SJSA1 (cell line): ENCODE results near the gene CIDEB. TPM values are rescaled to one million over a fixed set of nuclear protein-coding genes. Genes with fewer than 3 reads are reported as not detected.

Experiments used
- DNase-seq, 2 experiments: peaks; one replicate each; pipeline ENCODE4 v3.0.0-alpha.2; 2015 to 2020; ENCODE audit warnings: low spot score in 2 of 2, low read depth in 1 of 2
- H3K27ac ChIP-seq: fragments of 250-450 bp; sonication (Bioruptor Pico); 2 replicates; pipeline ENCODE4 v1.5.1; 2020; ENCODE audit warnings: mild to moderate bottlenecking, moderate library complexity
- H3K27me3 ChIP-seq: fragments of 250-450 bp; sonication (Bioruptor Pico); replicated peaks from 2 replicates; pipeline ENCODE4 v1.5.1; 2020; ENCODE audit warnings: mild to moderate bottlenecking, moderate library complexity
- H3K36me3 ChIP-seq: fragments of 250-450 bp; sonication (Bioruptor Pico); 2 replicates; pipeline ENCODE4 v1.5.1; 2020; ENCODE audit warnings: mild to moderate bottlenecking
- H3K4me1 ChIP-seq: fragments of 250-450 bp; sonication (Bioruptor Pico); replicated peaks from 2 replicates; pipeline ENCODE4 v1.6.1; 2021; ENCODE audit warnings: mild to moderate bottlenecking
- H3K4me3 ChIP-seq: fragments of 250-450 bp; sonication (Bioruptor Pico); 2 replicates; pipeline ENCODE4 v1.5.1; 2020; ENCODE audit warnings: mild to moderate bottlenecking
- H3K9me3 ChIP-seq: fragments of 250-450 bp; sonication (Bioruptor Pico); replicated peaks from 2 replicates; pipeline ENCODE4 v1.5.1; 2020; ENCODE audit warnings: mild to moderate bottlenecking
- total RNA-seq: library from RNA; depleted of rRNA; stranded (reverse); fragments of >200 nt; shearing (Covaris generic); gene quantifications from 2 replicates; pipeline ENCODE4 v1.2.3, GENCODE V29; 2014

The CIDEB gene
- total RNA-seq, 1 experiment from 2014 or later = not detected

DNA sequence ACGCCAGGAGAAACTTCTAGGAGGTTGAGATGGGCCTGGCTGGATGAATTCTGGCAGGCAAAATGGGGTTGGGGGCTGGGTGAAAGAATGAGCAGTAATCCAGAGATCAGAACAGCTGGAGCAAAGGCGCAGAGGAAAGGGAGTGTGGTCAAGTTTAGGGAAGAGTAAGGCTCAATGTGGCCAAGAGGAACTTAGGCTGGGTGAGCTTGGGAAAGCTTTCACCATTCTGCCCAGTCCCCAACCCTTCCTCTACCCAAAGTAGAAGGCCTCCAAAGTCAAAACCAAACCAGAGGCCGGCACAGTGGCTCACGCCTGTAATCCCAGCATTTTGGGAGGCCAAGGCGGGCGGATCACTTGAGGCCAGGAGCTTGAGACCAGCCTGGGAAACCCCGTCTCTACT is 26.1 kb downstream of the CIDEB start:
- no peak for DNase-seq
- Histone ChIP-seq H3K9me3 (no peaks in the 10 kb centered on the region), H3K27me3 (no peaks in the 10 kb centered on the region), H3K4me1 (no peaks in the 10 kb centered on the region), H3K4me3 (no peak overlapping the region), H3K27ac (no peak overlapping the region), H3K36me3 (no peaks in the 10 kb centered on the region)

- H3K27ac ChIP-seq = no peak overlapping the region
- no peaks in the 10 kb centered on the region for H3K4me1 ChIP-seq
- H3K36me3 ChIP-seq = no peaks in the 10 kb centered on the region
- H3K4me3 ChIP-seq = no peak overlapping the region
- no peak for DNase-seq
- no peaks in the 10 kb centered on the region for H3K27me3 ChIP-seq
- H3K9me3 ChIP-seq = no peaks in the 10 kb centered on the region
Measured at GRCh38 chr14:24280797-24281460, 26.8 kb downstream of the CIDEB start.

GRCh38 chr14:24279301-24280186 is 28.2 kb downstream of the CIDEB start:
- Histone ChIP-seq H3K27ac (no peak overlapping the region), H3K9me3 (no peaks in the 10 kb centered on the region), H3K4me3 (no peak overlapping the region), H3K27me3 (no peaks in the 10 kb centered on the region), H3K4me1 (no peaks in the 10 kb centered on the region), H3K36me3 (no peaks in the 10 kb centered on the region)
- DNase-seq = no peak

- Histone ChIP-seq H3K36me3 (no peaks in the 10 kb centered on the region), H3K9me3 (no peaks in the 10 kb centered on the region), H3K27ac (no peak overlapping the region), H3K4me1 (no peaks in the 10 kb centered on the region), H3K27me3 (no peaks in the 10 kb centered on the region), H3K4me3 (no peak overlapping the region)
- DNase-seq = no peak
Measured at GRCh38 chr14:24278424-24278823, 29.4 kb downstream of the CIDEB start.

DNA sequence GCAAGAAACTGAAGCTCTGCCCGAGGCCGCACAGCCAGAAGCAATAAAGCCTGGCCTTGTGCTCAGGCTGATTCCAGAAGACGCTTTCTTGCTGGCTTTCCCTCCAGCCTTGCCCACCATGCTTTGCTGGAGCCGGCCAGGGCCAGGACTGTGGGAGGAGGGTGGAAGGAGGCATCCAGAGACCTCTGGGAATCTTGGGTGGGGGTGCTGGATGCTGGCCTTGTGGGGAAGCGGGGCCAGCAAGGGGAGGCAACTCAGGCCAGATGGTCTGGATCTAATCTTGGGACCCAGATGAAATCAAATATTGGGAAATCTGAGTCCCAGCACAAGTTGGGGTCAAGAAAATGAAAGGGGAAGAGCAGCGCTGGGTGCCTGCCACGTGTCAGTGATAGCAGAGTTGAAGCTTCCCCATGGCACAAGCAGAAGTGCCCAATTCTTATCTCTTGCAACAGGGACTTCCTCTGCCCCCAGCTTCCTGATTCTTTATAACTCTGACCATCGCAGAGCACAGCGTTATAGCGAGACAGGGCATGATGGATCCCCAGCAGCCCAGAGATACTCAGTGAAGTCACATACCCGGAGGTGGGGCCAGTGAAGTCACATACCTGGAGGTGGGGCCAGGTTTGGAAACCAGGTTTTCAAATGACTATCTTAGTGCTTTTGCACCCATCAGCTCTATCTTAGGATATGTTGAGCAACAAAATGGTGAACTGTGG is 30.0 kb downstream of the CIDEB start:
- H3K27me3 ChIP-seq = no peaks in the 10 kb centered on the region
- H3K4me3 ChIP-seq = no peak overlapping the region
- H3K9me3 ChIP-seq = no peaks in the 10 kb centered on the region
- H3K27ac ChIP-seq = no peak overlapping the region
- no peak for DNase-seq
- no peaks in the 10 kb centered on the region for H3K36me3 ChIP-seq
- H3K4me1 ChIP-seq = no peaks in the 10 kb centered on the region

- Histone ChIP-seq H3K4me1 (no peaks in the 10 kb centered on the region), H3K27ac (no peak overlapping the region), H3K9me3 (no peaks in the 10 kb centered on the region), H3K4me3 (no peak overlapping the region), H3K36me3 (no peaks in the 10 kb centered on the region), H3K27me3 (no peaks in the 10 kb centered on the region)
- no peak for DNase-seq
Measured at GRCh38 chr14:24277071-24277470, 30.7 kb downstream of the CIDEB start.

DNA sequence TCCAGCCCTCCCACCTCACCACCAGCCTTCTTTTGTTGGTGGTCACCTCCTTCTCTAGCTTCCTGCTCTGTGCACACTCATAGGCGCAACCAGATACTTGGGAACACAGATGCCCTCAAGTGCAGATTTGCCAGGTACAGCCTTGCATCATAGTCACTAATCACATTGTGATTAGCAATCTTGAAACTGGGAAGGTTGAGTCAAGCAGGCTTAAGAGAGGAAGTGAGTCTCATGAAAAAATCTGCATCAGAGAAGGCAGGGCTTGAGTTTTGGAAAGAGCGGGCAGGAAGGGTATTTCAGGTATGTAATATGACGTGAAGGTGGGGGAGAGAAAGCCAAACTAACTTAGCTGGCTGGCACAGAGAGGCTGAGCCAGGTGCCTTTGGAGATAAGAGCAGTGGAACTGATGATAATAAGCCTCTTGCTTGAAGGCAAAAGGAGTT is 33.7 kb downstream of the CIDEB start:
- no peak for DNase-seq
- Histone ChIP-seq H3K27me3 (no peaks in the 10 kb centered on the region), H3K4me3 (no peak overlapping the region), H3K4me1 (peaks cover 10% of the 10 kb centered on the region), H3K9me3 (no peaks in the 10 kb centered on the region), H3K27ac (no peak overlapping the region), H3K36me3 (peaks cover 3% of the 10 kb centered on the region; the same call in 1 of the 2 replicates)

DNA sequence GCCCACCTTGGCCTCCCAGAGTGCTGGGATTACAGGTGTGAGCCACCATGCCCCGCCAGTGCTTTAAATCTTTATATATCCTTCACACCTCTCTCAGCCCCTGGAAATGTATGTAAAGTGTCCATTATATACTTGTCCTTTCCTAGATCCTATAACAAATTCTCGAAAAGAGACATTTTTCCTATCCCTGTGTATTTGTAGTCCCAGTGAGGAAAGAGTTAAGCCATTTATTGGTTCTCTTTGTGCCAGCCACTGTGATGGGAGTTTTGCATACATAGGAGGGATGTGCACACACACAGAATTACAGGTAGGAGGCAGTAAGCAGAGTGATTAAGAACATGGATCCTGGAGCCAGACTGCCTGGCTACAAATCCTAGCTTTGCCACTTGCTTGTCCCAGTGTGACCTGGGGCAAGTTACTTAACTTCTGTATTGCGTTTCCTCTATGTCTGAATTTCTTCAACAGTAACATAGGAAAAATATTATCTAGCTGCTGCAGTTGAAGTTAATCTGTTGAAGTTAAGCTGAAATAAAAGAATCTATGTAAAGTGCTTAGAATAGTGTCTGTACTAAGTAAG is 34.3 kb downstream of the CIDEB start:
- H3K27ac ChIP-seq = no peak overlapping the region
- H3K27me3 ChIP-seq = no peaks in the 10 kb centered on the region
- H3K36me3 ChIP-seq = peaks cover 3% of the 10 kb centered on the region; the same call in 1 of the 2 replicates
- H3K9me3 ChIP-seq = no peaks in the 10 kb centered on the region
- peaks cover 10% of the 10 kb centered on the region for H3K4me1 ChIP-seq
- no peak overlapping the region for H3K4me3 ChIP-seq
- DNase-seq = no peak

DNA sequence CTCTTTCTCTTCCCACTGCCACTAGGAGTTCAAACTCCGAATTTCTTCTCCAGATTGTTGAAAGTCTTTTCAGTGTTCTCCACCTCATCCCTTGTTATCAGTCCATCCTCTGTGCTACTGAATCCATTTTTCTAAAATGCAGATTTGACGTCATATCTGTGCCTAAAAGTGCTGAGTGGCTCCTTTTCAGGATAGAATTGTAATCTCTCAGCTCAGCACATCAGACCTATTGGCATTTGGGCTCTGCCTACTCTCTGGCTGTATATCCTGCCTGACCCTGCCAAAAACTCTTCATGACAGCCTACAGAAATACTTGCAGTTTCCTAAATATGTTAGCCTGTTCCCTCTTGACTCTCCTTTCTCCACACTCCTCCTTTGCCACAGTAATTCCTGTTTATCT is 35.3 kb downstream of the CIDEB start:
- Histone ChIP-seq H3K4me1 (peaks cover 10% of the 10 kb centered on the region), H3K27me3 (no peaks in the 10 kb centered on the region), H3K9me3 (no peaks in the 10 kb centered on the region), H3K4me3 (no peak overlapping the region), H3K27ac (no peak overlapping the region), H3K36me3 (peaks cover 3% of the 10 kb centered on the region; the same call in 1 of the 2 replicates)
- DNase-seq = no peak

DNA sequence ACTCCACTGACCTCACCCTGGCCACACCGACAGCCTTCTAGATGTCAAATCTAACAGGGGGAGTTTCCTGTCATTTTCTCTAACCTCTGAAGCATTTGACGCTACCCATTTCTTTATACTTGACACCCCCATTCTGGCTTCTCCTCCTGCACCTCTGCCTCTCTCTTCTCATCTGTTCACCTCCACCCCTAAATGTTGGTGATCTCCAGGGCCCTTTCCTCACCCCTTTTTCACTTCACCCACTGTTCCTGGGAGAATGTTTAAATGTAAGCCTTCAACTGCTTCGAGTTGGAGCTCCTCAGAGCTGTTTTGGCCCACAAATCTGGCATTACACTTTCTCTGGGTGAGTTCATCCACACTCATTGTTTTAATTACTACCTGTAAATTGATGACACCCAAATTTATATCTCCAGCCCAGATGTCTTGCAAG is 35.9 kb downstream of the CIDEB start:
- Histone ChIP-seq H3K27ac (no peak overlapping the region), H3K4me1 (peaks cover 10% of the 10 kb centered on the region), H3K27me3 (no peaks in the 10 kb centered on the region), H3K4me3 (peak overlapping the region; percentile 83), H3K9me3 (no peaks in the 10 kb centered on the region), H3K36me3 (peaks cover 3% of the 10 kb centered on the region; the same call in 1 of the 2 replicates)
- DNase-seq = no peak

DNA sequence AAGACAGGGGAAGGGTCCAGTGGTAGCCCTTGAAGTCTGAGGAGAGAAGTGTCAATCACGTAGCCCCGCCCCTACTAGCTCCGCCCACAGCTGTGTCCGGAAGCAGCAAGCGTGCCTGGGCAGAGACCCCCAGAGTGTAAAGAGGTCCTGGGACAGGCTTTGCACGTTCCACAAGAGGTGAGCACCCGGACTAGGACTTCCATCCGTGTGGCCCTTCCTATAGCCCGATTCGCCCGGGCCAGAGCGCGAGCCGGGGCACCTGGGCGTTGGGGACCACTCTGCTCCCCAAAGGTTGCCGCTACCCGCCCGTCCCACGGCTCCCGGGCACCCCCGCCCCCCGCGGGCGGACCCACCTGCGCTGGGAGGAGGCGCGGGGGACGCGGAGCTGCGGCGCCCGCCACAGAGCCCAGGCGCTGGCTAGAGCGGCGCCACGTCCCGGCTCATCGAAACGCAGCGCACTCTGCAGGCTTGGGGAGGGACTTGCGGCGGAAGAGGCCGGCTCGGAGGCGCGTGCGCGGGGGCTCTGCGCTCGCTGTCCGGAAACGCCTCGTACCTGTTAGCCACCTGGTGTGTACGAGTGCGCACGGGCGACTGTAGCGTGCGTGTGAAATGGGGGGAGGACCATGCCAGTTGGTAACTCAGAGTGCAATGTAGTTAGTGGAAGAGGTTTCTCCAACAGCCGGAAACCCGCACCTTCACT is 36.5 kb downstream of the CIDEB start, which contains the start of gene RABGGTA:
Gene RABGGTA, minus strand, starts transcription at position 464 of the 700 bp plus-strand sequence. CDS start 482 bp downstream, outside the sequence.
- H3K4me1 ChIP-seq = peaks cover 10% of the 10 kb centered on the region
- no peaks in the 10 kb centered on the region for H3K27me3 ChIP-seq
- H3K27ac ChIP-seq = peak within 1 kb of the TSS; percentile 92
- no peaks in the 10 kb centered on the region for H3K9me3 ChIP-seq
- peak within 1 kb of the TSS; percentile 83 for H3K4me3 ChIP-seq
- peak; percentile 71 to 78 for DNase-seq
- H3K36me3 ChIP-seq = peaks cover 3% of the 10 kb centered on the region; the same call in 1 of the 2 replicates

- H3K4me3 ChIP-seq = peak overlapping the region; percentile 83
- peaks cover 3% of the 10 kb centered on the region; the same call in 1 of the 2 replicates for H3K36me3 ChIP-seq
- peaks cover 10% of the 10 kb centered on the region for H3K4me1 ChIP-seq
- no peaks in the 10 kb centered on the region for H3K9me3 ChIP-seq
- H3K27ac ChIP-seq = peak overlapping the region; percentile 92; the same call in 1 of the 2 replicates
- no peaks in the 10 kb centered on the region for H3K27me3 ChIP-seq
- no peak for DNase-seq
Measured at GRCh38 chr14:24270537-24271133, 37.1 kb downstream of the CIDEB start.
